Measurements from ENCODE around the gene CCDC90B.
"Not testable (repeated sequence)": the region's sequence is repeated elsewhere in the genome, so short reads cannot be mapped to it uniquely, and the experiment has no call there.

Gene CCDC90B, protein sequence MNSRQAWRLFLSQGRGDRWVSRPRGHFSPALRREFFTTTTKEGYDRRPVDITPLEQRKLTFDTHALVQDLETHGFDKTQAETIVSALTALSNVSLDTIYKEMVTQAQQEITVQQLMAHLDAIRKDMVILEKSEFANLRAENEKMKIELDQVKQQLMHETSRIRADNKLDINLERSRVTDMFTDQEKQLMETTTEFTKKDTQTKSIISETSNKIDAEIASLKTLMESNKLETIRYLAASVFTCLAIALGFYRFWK

GRCh38 chr11:83285771-83286528 is at the start of gene CCDC90B:
TSS of gene CCDC90B (minus strand) at chr11:83286367. CDS start at chr11:83285972, 395 bp downstream.
- peak; percentile 87 for DNase-seq (ENCODE audit: low read depth)

DNA sequence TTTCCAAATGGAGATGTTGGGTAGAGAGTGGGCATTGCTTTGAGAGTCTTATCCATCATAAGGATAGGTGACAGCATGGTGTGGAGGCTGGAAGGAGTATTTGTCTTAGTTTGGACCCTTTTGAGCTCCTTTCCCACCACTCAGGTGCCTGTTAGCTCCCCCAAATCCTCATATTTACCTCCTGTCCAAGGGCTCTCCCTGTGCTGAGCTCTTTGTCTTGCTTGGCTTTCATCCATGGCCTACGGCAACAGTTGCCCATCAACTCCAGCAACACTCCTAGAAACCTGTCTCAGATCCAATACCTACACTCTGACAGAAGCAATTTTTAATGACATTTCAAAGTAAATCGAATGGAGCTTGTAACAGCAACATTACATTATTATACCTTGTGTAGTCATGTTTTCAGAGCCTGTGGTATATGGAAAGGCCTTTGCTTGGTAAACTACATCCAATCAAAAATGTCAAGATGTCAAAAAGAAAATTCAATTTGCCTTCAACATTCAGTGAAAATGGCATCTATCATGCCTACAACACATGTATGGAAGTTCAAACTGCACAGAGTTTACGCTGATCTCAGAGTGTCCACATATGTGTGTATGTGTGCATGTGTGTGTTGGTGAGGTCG is 49.4 kb upstream of the CCDC90B start:
- DNase-seq (ENCODE audit: low read depth): no peak

- DNase-seq (ENCODE audit: low read depth): no peak
Measured at GRCh38 chr11:83330303-83330702, 44.1 kb upstream of the CCDC90B start.

GRCh38 chr11:83326326-83326725 is 40.2 kb upstream of the CCDC90B start:
- DNase-seq (ENCODE audit: low read depth): no peak

DNA sequence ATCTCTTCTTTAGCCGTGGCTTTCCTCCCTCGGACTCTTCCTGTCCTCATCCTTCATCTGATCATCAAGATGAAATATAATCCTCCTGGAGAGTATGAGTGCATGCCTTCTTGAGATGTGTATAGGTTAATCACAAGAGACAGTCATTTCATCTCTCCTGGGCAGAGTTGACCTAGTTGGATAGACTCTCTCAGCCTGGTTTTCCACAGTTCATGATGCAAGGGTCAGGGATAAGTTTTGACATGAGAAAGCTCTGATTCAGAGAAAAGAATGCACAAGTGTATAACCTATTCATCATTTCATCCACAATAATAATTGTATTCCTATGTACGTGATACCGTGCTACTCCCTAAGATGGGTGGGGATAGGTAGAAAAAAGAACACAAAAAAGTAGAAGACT is 33.2 kb upstream of the CCDC90B start:
- no peak for DNase-seq (ENCODE audit: low read depth)

GRCh38 chr11:83318931-83319330 is 32.8 kb upstream of the CCDC90B start:
- no peak for DNase-seq (ENCODE audit: low read depth)

DNA sequence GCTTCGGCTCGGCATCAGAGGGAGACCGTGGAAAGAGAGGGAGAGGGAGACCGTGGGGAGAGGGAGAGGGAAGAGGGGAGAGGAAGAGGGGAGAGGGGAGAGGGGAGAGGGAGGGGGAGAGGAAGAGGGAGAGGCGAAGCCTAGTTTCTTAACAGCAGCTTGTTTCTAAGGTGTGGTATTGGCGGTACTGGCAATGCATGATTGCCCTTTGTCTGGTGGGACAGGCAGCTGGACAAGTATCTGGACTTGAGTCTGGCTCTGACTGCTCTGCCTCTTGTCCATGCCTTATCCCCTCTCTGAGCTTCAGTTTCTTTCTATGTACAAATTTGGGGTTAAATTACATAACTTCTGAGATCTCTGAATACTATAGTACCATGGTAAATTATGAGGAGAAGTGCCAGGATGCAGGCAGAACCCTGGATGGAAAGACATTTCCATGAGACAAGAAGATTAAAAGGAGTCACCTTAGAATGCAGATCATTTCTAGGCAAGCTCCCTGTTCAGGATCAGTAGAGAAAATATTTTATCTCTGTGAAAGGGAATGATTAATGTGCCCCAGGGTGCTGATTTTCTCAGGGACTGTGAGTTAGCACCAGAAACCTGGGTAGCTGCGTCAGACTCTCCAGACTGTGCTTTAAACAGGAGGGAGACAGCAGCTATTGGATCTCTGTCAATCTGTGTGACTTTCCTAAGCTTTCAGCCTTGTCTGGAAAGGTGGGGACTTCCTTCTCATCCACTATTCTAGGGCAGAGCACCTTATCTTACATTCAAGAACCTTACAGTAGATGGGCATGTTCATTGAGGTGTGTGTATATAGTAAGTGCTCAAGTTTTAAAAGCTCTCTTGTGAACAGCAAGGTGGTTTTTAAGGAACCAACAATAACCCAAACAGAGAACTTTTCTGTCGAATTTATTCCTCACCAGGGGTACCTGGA is 31.9 kb upstream of the CCDC90B start:
- DNase-seq (ENCODE audit: low read depth): no peak

DNA sequence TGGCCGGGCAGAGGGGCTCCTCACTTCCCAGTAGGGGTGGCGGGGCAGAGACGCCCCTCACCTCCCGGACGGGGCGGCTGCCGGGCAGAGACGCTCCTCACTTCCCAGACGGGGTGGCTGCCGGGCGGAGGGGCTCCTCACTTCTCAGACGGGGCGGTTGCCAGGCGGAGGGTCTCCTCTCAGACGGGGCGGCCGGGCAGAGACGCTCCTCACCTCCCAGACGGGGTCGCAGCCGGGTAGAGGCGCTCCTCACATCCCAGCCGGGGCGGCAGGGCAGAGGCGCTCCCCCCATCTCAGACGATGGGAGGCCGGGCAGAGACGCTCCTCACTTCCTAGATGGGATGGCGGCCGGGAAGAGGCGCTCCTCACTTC is 30.7 kb upstream of the CCDC90B start:
- not testable (repeated sequence) for DNase-seq (ENCODE audit: low read depth)

DNA sequence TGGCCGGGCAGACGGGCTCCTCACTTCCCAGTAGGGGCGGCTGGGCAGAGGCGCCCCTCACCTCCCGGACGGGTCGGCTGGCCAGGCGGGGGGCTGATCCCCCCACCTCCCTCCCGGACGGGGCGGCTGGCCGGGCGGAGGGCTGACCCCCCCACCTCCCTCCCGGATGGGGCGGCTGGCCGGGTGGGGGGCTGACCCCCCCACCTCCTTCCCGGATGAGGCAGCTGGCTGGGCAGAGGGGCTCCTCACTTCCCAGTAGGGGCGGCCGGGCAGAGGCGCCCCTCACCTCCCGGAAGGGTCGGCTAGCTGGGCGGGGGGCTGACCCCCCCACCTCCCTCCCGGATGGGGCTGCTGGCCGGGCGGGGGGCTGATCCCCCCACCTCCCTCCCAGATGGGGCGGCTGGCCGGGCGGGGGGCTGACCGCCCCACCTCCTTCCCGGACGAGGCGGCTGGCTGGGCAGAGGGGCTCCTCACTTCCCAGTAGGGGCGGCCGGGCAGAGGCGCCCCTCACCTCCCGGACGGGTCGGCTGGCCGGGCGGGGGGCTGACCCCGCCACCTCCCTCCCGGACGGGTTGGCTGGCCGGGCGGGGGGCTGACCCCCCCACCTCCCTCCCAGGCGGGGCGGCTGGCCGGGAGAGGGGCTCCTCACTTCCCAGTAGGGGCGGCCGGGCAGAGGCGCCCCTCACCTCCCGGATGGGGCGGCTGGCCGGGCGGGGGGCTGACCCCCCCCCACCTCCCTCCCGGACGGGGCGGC is 30.2 kb upstream of the CCDC90B start:
- not testable (repeated sequence) for DNase-seq (ENCODE audit: low read depth)

- no peak for DNase-seq (ENCODE audit: low read depth)
Measured at GRCh38 chr11:83312430-83312829, 26.3 kb upstream of the CCDC90B start.

GRCh38 chr11:83311701-83312100 is 25.5 kb upstream of the CCDC90B start:
- no peak for DNase-seq (ENCODE audit: low read depth)

DNA sequence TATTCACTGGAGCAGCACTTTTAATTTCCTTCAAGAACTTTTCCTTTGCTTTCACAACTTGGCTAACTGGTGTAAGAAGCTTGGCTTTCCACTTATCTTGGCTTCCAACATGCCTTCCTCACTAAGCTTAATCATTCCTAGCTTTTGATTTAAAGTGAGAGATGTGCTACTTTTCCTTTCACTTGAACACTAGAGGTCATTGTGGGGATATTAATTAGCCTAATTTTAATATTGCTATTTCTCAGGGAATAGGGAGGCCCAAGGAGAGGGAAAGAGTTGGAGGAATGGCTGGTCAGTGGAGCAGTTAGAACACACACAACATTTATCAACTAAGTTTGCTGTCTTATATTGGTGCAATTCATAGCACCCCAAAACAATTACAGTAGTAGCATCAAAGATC is 24.6 kb upstream of the CCDC90B start:
- no peak for DNase-seq (ENCODE audit: low read depth)

DNA sequence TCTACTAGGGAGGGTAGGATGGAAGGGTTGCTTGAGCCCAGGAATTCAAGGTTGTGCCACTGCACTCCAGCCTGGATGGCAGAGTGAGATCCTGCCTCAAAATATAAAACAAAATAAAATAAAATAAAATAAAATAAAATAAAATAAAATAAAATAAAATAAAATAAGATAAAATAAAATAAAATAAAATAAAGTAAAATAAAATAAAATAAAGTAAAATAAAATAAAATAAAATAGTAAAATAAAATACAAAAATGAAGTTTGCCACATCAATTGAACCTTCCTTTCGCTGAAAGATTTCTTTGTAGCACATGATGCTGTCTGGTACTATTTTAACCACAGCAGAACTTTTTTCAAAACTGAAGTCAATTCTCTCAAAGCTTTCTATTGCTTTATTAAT is 22.4 kb upstream of the CCDC90B start:
- DNase-seq (ENCODE audit: low read depth): not testable (repeated sequence)

DNA sequence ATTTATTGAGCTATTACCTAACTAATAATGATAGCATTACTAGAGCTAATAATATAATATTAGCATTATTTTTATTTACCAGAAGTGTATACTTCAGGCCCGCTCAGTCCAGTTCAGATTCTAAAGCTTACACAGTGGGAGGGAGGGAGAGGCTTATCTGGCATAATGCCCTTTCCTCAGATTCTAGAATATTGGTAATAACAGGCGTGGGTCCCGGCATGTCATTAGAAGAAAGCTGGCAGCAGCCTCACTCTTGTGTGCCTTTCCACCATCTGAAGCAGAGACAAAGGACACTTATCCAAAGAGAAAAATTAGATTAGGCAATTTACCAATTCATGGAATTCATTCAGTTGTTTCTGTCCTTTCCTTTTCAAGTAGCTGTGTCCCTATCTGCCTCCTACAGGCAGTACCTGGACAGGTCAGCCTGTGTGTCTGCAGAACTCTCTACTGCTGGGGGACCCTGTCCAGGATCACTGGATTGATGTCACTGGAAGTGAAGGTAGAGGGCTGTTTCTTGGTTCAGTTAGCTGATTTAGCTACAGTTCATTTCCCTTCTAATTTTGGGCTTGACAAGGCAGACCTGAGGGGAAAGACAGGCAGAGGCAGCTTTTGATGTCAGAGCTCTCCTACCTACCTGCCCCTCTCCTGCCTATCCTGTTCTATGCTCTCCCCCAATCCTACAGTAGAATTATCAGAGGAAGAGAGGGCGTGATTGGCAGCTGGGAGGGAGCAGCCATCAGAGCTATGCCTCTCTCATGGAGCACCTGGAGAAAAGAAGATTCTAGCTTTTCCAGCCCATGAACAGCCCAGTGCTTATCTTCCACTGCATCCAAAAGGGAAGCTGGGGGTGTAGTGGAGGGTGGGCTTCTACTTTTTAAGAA is 20.3 kb upstream of the CCDC90B start:
- no peak for DNase-seq (ENCODE audit: low read depth)

GRCh38 chr11:83303316-83303715 is 17.1 kb upstream of the CCDC90B start:
- no peak for DNase-seq (ENCODE audit: low read depth)

DNA sequence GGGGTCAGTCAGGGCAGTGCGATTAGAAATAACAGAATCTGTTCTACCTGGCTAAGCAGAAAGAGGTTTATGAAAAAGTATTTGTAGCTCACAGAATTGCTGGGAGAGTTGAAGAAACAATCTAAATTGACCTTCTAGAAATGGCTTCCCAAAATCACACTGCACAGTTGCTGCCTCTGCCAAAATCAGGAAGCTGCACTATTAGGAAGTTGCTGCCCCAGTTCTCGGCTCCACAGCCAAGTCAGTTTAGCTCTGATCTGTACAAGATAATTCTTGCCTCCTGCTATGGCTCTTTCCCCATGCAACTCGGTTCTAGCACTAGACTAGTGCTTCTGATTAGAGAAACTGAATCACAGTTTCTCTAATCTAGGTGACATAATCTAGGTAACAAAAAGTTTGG is 16.0 kb upstream of the CCDC90B start:
- DNase-seq (ENCODE audit: low read depth): no peak

GRCh38 chr11:83299681-83300080 is 13.5 kb upstream of the CCDC90B start:
- no peak for DNase-seq (ENCODE audit: low read depth)

DNA sequence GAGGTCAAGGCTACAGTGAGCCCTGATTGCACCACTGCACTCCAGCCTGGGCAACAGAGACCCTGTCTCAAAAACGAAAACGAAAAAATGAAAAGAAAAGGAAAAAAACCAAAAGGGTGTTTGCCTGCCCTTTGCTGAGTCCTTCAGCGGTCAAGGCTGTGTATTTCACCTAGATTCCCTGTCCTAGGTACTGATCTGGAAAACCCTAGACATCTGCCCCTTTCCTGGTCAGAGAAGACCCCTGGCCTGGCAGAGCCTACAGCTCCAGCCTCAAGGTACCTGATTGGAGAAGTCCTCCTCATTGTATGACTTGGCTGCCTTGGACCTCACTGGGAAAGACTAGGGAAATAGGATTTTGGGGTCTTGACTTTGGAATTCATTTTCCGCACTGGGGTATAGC is 8.0 kb upstream of the CCDC90B start:
- DNase-seq (ENCODE audit: low read depth): no peak

DNA sequence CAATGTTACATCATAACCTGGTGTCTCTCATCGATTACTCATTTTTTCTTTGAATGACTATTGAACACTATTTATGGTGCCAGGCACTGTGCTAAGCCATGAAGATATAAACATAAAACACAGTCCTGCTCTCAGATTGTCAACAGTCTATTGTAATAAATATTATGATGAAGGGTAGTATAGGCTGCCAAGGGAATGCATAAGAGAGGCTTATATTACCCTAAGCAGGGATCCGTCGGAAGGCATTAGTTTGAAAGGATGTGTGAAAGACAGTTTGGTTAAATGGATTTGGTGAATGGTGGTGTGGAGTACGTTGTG is 7.2 kb upstream of the CCDC90B start:
- no peak for DNase-seq (ENCODE audit: low read depth)

- peak; percentile 12 for DNase-seq (ENCODE audit: low read depth)
Measured at GRCh38 chr11:83292709-83293456, 6.7 kb upstream of the CCDC90B start.
